Keratinocyte (primary cell): ENCODE measurements around the gene CCDC178. TPM values are rescaled to one million over a fixed set of nuclear protein-coding genes. Genes with fewer than 3 reads are reported as not detected.

Experiments used
- DNase-seq: peaks from one replicate; pipeline ENCODE4 v3.0.0-alpha.2; 2011; ENCODE audit warnings: low read depth, missing footprints, low spot score
- FAIRE-seq: peaks from 2 replicates; lab custom pipeline; 2011; peaks lifted over from hg19 to GRCh38; lab: Jason Lieb, UNC
- H2AFZ ChIP-seq: 2 replicates; pipeline ENCODE4 v1.6.0; 2012; ENCODE audit warnings: low read length, control low read depth, inconsistent platforms; ENCODE audit not compliant: control insufficient read depth
- H3K27ac ChIP-seq: 2 replicates; pipeline ENCODE4 v1.5.1; 2011; ENCODE audit warnings: low read length; ENCODE audit not compliant: control insufficient read depth, insufficient read depth
- H3K27me3 ChIP-seq: 3 replicates; pipeline ENCODE4 v1.6.0; 2011; ENCODE audit warnings: low read length; ENCODE audit not compliant: control insufficient read depth, insufficient read depth; ENCODE audit errors: extremely low read depth
- H3K36me3 ChIP-seq, 2 experiments: 2 replicates in 1 of 2; 3 replicates in 1 of 2; pipeline ENCODE4 v1.5.1; 2011; ENCODE audit warnings: low read length in 2 of 2, mild to moderate bottlenecking in 1 of 2; ENCODE audit not compliant: control insufficient read depth in 2 of 2, insufficient read depth in 2 of 2; ENCODE audit errors: extremely low read depth in 1 of 2
- H3K4me1 ChIP-seq: 3 replicates; pipeline ENCODE4 v1.5.1; 2011; ENCODE audit warnings: low read length; ENCODE audit not compliant: control insufficient read depth, insufficient read depth; ENCODE audit errors: extremely low read depth
- H3K4me2 ChIP-seq: 3 replicates; pipeline ENCODE4 v1.6.0; 2011; ENCODE audit warnings: low read depth, low read length; ENCODE audit not compliant: control insufficient read depth, insufficient read depth; ENCODE audit errors: extremely low read depth
- H3K4me3 ChIP-seq, 3 experiments: fragments of 200-600 bp in 1 of 3; sonication (generic) in 1 of 3; 2 replicates in 2 of 3; 3 replicates in 1 of 3; pipeline ENCODE4 v1.5.1; 2011 to 2016; ENCODE audit warnings: low read length in 3 of 3, mild to moderate bottlenecking in 3 of 3, control low read depth in 2 of 3, inconsistent platforms in 1 of 3, low read depth in 1 of 3, mixed read lengths in 1 of 3, mixed run types in 1 of 3, moderate library complexity in 1 of 3; ENCODE audit not compliant: control insufficient read depth in 2 of 3, insufficient read depth in 2 of 3; ENCODE audit errors: extremely low read depth in 1 of 3
- H3K79me2 ChIP-seq: 2 replicates; pipeline ENCODE4 v1.6.0; 2012; ENCODE audit warnings: low read length; ENCODE audit not compliant: control insufficient read depth, insufficient read depth
- H3K9ac ChIP-seq: 3 replicates; pipeline ENCODE4 v1.6.0; 2011; ENCODE audit warnings: low read length; ENCODE audit not compliant: control insufficient read depth, insufficient read depth; ENCODE audit errors: extremely low read depth
- H3K9me1 ChIP-seq: 3 replicates; pipeline ENCODE4 v1.6.0; 2011; ENCODE audit warnings: low read length; ENCODE audit not compliant: control insufficient read depth, insufficient read depth; ENCODE audit errors: extremely low read depth
- H3K9me3 ChIP-seq: 2 replicates; pipeline ENCODE4 v1.5.1; 2012; ENCODE audit warnings: low read depth, low read length; ENCODE audit not compliant: control insufficient read depth
- H4K20me1 ChIP-seq: 3 replicates; pipeline ENCODE4 v1.6.0; 2011; ENCODE audit warnings: low read length; ENCODE audit not compliant: control insufficient read depth, insufficient read depth; ENCODE audit errors: extremely low read depth
- EZH2 ChIP-seq: IDR thresholded peaks from one replicate; pipeline ENCODE4 v1.6.1; 2012; ENCODE audit warnings: inconsistent platforms, mild to moderate bottlenecking, low read length, moderate library complexity
- dilution Hi-C: fragments of 300-500 bp; cut with MboI; formaldehyde crosslinking; loops from one replicate; pipeline ENCODE4 v1.7.0; 2020; ENCODE audit warnings: low sequenced_read_pairs; ENCODE audit not compliant: extremely low pct_ligation_motif_present
- polyA plus RNA-seq, 5 experiments: library from polyadenylated mRNA; depleted of rRNA in 3 of 5; stranded (reverse) in 3 of 5; stranded (forward) in 1 of 5; unstranded in 1 of 5; fragments of >200 nt; gene quantifications; 1 replicate in 1 of 5; 2 replicates in 3 of 5; 3 replicates in 1 of 5; pipeline versions ENCODE4 v1.2.1 to v1.2.3, GENCODE V29; 2011 to 2012; ENCODE audit warnings: missing spikeins in 2 of 5, low read depth in 1 of 5, low replicate concordance in 1 of 5
- TF ChIP-seq, protein P1 (sequence below), 3 experiments: IDR thresholded peaks in 1 of 3; conservative IDR thresholded peaks in 1 of 3; optimal IDR thresholded peaks in 1 of 3; 2 replicates in 2 of 3; 3 replicates in 1 of 3; pipeline versions ENCODE3 to v1.5.1; 2011; ENCODE audit warnings: low read length in 3 of 3, mild to moderate bottlenecking in 3 of 3, moderate library complexity in 2 of 3, control low read depth in 1 of 3, inconsistent platforms in 1 of 3; ENCODE audit not compliant: insufficient read depth in 2 of 3; ENCODE audit errors: extremely low read depth in 1 of 3

The CCDC178 gene
- polyA plus RNA-seq, 1 donor (not counting 4 experiments of a cell fraction or from before 2014, with no cell fraction given), result 0.14 TPM

DNA sequence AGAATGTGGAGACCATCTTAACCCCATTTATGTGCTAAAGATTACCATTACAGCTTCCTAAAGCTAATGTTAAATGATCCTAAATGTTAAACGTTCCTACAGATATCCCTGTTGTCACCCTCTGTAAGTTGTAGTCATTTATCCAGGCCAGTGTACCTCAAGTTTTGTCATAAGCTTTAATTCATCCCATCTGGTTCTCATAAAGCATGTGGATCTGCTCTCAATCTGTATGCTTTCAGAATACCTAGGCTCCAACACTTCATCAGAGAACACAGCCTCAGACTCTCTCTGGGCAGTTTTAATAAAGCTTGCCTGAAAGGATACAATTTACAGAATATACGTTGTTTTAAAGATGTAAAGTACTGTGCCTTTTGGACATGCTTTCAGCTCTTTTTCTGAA lies 4.2 kb upstream of the CCDC178 start:
- no peak for FAIRE-seq
- DNase-seq, result no peak
- no peak overlapping the region for H2AFZ ChIP-seq

DNA sequence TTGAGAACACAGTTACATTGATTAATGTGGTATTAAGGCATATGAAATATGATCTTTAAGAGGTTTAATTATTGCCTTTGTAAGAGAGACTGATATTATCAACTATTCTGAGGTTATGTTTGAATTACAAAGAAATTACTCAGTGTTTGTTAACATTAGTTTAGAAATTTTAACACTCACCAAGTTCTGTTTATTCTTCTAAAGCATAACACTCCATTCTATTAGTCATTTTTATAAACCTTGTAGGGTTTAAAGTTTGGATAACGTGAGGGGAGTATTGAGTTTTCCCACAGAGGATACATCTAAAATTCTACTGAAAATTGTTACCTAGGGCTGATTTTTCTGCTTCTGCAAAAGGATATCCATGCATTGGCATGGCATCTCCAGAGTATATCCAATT lies 7.7 kb downstream of the CCDC178 start:
- FAIRE-seq (no peak), DNase-seq (no peak)
- Histone ChIP-seq H3K9me1 (no peaks in the 10 kb centered on the region), H3K27me3 (no peaks in the 10 kb centered on the region), H3K79me2 (no peaks in the 10 kb centered on the region), H3K36me3 (no peaks in the 10 kb centered on the region), H4K20me1 (no peaks in the 10 kb centered on the region), H2AFZ (no peak overlapping the region), H3K4me1 (no peaks in the 10 kb centered on the region), H3K4me2 (no peak overlapping the region), H3K27ac (no peak overlapping the region), H3K9ac (no peak overlapping the region), H3K4me3 (no peak overlapping the region), H3K9me3 (no peaks in the 10 kb centered on the region)
- dilution Hi-C loops, result no loop called here
- TF ChIP-seq EZH2, result no peak
- TF ChIP-seq, protein P1, sequence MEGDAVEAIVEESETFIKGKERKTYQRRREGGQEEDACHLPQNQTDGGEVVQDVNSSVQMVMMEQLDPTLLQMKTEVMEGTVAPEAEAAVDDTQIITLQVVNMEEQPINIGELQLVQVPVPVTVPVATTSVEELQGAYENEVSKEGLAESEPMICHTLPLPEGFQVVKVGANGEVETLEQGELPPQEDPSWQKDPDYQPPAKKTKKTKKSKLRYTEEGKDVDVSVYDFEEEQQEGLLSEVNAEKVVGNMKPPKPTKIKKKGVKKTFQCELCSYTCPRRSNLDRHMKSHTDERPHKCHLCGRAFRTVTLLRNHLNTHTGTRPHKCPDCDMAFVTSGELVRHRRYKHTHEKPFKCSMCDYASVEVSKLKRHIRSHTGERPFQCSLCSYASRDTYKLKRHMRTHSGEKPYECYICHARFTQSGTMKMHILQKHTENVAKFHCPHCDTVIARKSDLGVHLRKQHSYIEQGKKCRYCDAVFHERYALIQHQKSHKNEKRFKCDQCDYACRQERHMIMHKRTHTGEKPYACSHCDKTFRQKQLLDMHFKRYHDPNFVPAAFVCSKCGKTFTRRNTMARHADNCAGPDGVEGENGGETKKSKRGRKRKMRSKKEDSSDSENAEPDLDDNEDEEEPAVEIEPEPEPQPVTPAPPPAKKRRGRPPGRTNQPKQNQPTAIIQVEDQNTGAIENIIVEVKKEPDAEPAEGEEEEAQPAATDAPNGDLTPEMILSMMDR (optimal IDR thresholded peaks at IDR 0.05 in 1 of 3, IDR thresholded peaks at IDR 0.05 in 1 of 3, conservative IDR thresholded peaks at IDR 0.05 in 1 of 3; ENCODE audit: extremely low read depth in 1 of 3, insufficient read depth in 2 of 3, low read length in 3 of 3), result no peak

More for the DNA sequence above, 4.2 kb upstream of the CCDC178 start:
- Histone ChIP-seq H3K9me1 (no peaks in the 10 kb centered on the region), H3K9ac (no peak overlapping the region), H3K27me3 (peaks cover 11% of the 10 kb centered on the region), H3K27ac (no peak overlapping the region), H3K4me3 (no peak overlapping the region), H4K20me1 (no peaks in the 10 kb centered on the region), H3K4me1 (no peaks in the 10 kb centered on the region), H3K9me3 (no peaks in the 10 kb centered on the region), H3K36me3 (no peaks in the 10 kb centered on the region), H3K79me2 (no peaks in the 10 kb centered on the region), H3K4me2 (no peak overlapping the region)
- TF ChIP-seq, protein P1 (optimal IDR thresholded peaks at IDR 0.05 in 1 of 3, IDR thresholded peaks at IDR 0.05 in 1 of 3, conservative IDR thresholded peaks at IDR 0.05 in 1 of 3; ENCODE audit: extremely low read depth in 1 of 3, insufficient read depth in 2 of 3, low read length in 3 of 3), result no peak
- TF ChIP-seq EZH2, result no peak
- dilution Hi-C loops, result no loop called here
